Measurements from ENCODE around the gene HS6ST1.

Gene HS6ST1

GRCh38 chr2:128264881-128265607, 53.6 kb downstream of the HS6ST1 start:
- no peak for TF ChIP-seq CTCF (IDR thresholded peaks at IDR 0.05; ENCODE audit: low read depth, low read length)
- DNase-seq (ENCODE audit: low read depth in 2 of 2): no peak
- H3K4me3 ChIP-seq (replicated peaks in 1 of 2; ENCODE audit: low read depth in 2 of 2, low read length in 2 of 2): no peak overlapping the region

- TF ChIP-seq CTCF (IDR thresholded peaks at IDR 0.05; ENCODE audit: low read depth, low read length): no peak
These were observed 54.8 kb downstream of the HS6ST1 start for GRCh38 chr2:128263902-128264331.

GRCh38 chr2:128262315-128263253, 56.1 kb downstream of the HS6ST1 start:
- no peak overlapping the region for H3K4me3 ChIP-seq (replicated peaks in 1 of 2; ENCODE audit: low read depth in 2 of 2, low read length in 2 of 2)
- DNase-seq (ENCODE audit: low read depth in 2 of 2): no peak
- TF ChIP-seq CTCF (IDR thresholded peaks at IDR 0.05; ENCODE audit: low read depth, low read length): no peak

More at GRCh38 chr2:128263902-128264331, 54.8 kb downstream of the HS6ST1 start:
- H3K4me3 ChIP-seq (replicated peaks in 1 of 2; ENCODE audit: low read depth in 2 of 2, low read length in 2 of 2): no peak overlapping the region
- no peak for DNase-seq (ENCODE audit: low read depth in 2 of 2)

GRCh38 chr2:128261245-128262128, 57.2 kb downstream of the HS6ST1 start:
- TF ChIP-seq CTCF (IDR thresholded peaks at IDR 0.05; ENCODE audit: low read depth, low read length): no peak
- no peak for DNase-seq (ENCODE audit: low read depth in 2 of 2)
- H3K4me3 ChIP-seq (replicated peaks in 1 of 2; ENCODE audit: low read depth in 2 of 2, low read length in 2 of 2): no peak overlapping the region

- DNase-seq (ENCODE audit: low read depth in 2 of 2): peak; percentile 83 to 90
- TF ChIP-seq CTCF (IDR thresholded peaks at IDR 0.05; ENCODE audit: low read depth, low read length): peak; percentile 39
- H3K4me3 ChIP-seq (replicated peaks in 1 of 2; ENCODE audit: low read depth in 2 of 2, low read length in 2 of 2): no peak overlapping the region
These were observed 58.2 kb downstream of the HS6ST1 start for GRCh38 chr2:128260239-128261138.
